GM12878 (cell line): Measurements from ENCODE around the gene MACROD2. TPM values are rescaled to one million over a fixed set of nuclear protein-coding genes. Genes with fewer than 3 reads are reported as not detected.

Source experiments
- ATAC-seq: fragments of 200-7000 bp; cut with Tn5 transposase; 3 replicates; pipeline ENCODE4 v1.9.1; 2020; ENCODE audit warnings: mild to moderate bottlenecking, moderate library complexity
- BruUV-seq: library from RNA; stranded (reverse); fragments of 400-500 nt; replicated peaks from 2 replicates; lab custom pipeline; 2021; lab: Mats Ljungman, UMichigan
- CTCF ChIA-PET: fragments of 300-600 bp; sonication (Branson Sonifier 250); formaldehyde crosslinking; extraction: SDS; loops from one replicate; lab custom pipeline; 2021; ENCODE audit warnings: inconsistent platforms; lab: Yijun Ruan, JAX
- POLR2A ChIA-PET: fragments of 350-600 bp; formaldehyde crosslinking; extraction: SDS; loops from one replicate; lab custom pipeline; 2021; ENCODE audit warnings: inconsistent platforms; lab: Charles Lee
- RAD21 ChIA-PET: fragments of 300-600 bp; sonication (Branson Sonifier 250); formaldehyde crosslinking; loops from one replicate; lab custom pipeline; 2023; ENCODE audit warnings: antibody characterized with exemption; ENCODE audit not compliant: unreplicated experiment; lab: Charles Lee
- SMC1A ChIA-PET: fragments of 300-600 bp; sonication (Branson Sonifier 250); formaldehyde crosslinking; loops from one replicate; lab custom pipeline; 2023; ENCODE audit not compliant: unreplicated experiment, uncharacterized antibody; lab: Charles Lee
- DNase-seq: peaks from one replicate; pipeline ENCODE4 v3.0.0-alpha.2; 2011; ENCODE audit warnings: low read depth, low spot score
- FAIRE-seq: peaks from 3 replicates; lab custom pipeline; 2011; peaks lifted over from hg19 to GRCh38; lab: Jason Lieb, UNC
- H2AFZ ChIP-seq: 2 replicates; pipeline ENCODE4 v1.6.0; 2011; ENCODE audit warnings: low read depth, low read length, control low read depth; ENCODE audit not compliant: control insufficient read depth
- H3K27ac ChIP-seq: 2 replicates; pipeline ENCODE4 v1.5.1; 2011; ENCODE audit warnings: control low read depth; ENCODE audit not compliant: control insufficient read depth, insufficient read depth
- H3K27me3 ChIP-seq, 2 experiments: replicated peaks in 1 of 2; 2 replicates each; pipeline versions ENCODE4 v1.6.0 to v1.6.1; 2011; ENCODE audit warnings: low read length in 1 of 2; ENCODE audit not compliant: control insufficient read depth in 2 of 2, insufficient read depth in 2 of 2
- H3K36me3 ChIP-seq, 2 experiments: 2 replicates each; pipeline ENCODE4 v1.5.1; 2011; ENCODE audit warnings: low read length in 1 of 2; ENCODE audit not compliant: control insufficient read depth in 2 of 2, insufficient read depth in 2 of 2
- H3K4me1 ChIP-seq: 2 replicates; pipeline ENCODE4 v1.6.1; 2011; ENCODE audit warnings: mild to moderate bottlenecking, low read length, moderate library complexity, mixed read lengths; ENCODE audit not compliant: control insufficient read depth, insufficient read depth
- H3K4me2 ChIP-seq: 2 replicates; pipeline ENCODE4 v1.6.0; 2011; ENCODE audit warnings: control low read depth; ENCODE audit not compliant: control insufficient read depth, insufficient read depth
- H3K4me3 ChIP-seq: fragments of 200-600 bp; sonication (generic); 2 replicates; pipeline ENCODE4 v1.5.1; 2016
- H3K79me2 ChIP-seq: 2 replicates; pipeline ENCODE4 v1.6.0; 2011; ENCODE audit warnings: low read length; ENCODE audit not compliant: control insufficient read depth, insufficient read depth
- H3K9ac ChIP-seq: 2 replicates; pipeline ENCODE4 v1.8.0; 2011; ENCODE audit warnings: low read length, control low read depth, mixed read lengths; ENCODE audit not compliant: control insufficient read depth, insufficient read depth
- H3K9me3 ChIP-seq: replicated peaks from 3 replicates; pipeline ENCODE4 v1.5.1; 2011; ENCODE audit warnings: mild to moderate bottlenecking, low read length; ENCODE audit not compliant: control insufficient read depth, insufficient read depth
- H4K20me1 ChIP-seq: 2 replicates; pipeline ENCODE4 v1.6.0; 2011; ENCODE audit not compliant: control insufficient read depth, insufficient read depth
- ASH2L ChIP-seq: fragments of 300-600, 200-600 bp; sonication (generic); IDR thresholded peaks from 2 replicates; pipeline ENCODE4 v1.6.1; 2017; ENCODE audit warnings: low read depth, mild to moderate bottlenecking, borderline replicate concordance
- ATF7 ChIP-seq: fragments of 450-650 bp; IDR thresholded peaks from 2 replicates; pipeline ENCODE4 v1.6.1; 2016; ENCODE audit warnings: low read depth, mild to moderate bottlenecking
- ETV6 ChIP-seq, 2 experiments: fragments of 450-650 bp in 1 of 2; IDR thresholded peaks in 1 of 2; conservative IDR thresholded peaks in 1 of 2; 2 replicates each; pipeline ENCODE4 v1.6.1; 2014; ENCODE audit warnings: antibody characterized with exemption in 1 of 2, borderline replicate concordance in 1 of 2, low read depth in 1 of 2, mild to moderate bottlenecking in 1 of 2, moderate library complexity in 1 of 2
- HDAC2 ChIP-seq: fragments of 200-600 bp; sonication (generic); IDR thresholded peaks from 2 replicates; pipeline ENCODE4 v1.6.1; 2017
- IKZF2 ChIP-seq, 2 experiments: fragments of 450-650 bp; IDR thresholded peaks; 2 replicates each; pipeline ENCODE4 v1.6.1; 2017; ENCODE audit warnings: mild to moderate bottlenecking in 2 of 2, moderate library complexity in 2 of 2
- MEF2A ChIP-seq: IDR thresholded peaks from 2 replicates; pipeline ENCODE4 v1.6.1; 2011; ENCODE audit warnings: low read depth, mild to moderate bottlenecking, low read length, moderate library complexity; ENCODE audit not compliant: insufficient read depth
- MTA2 ChIP-seq: fragments of 450-650 bp; IDR thresholded peaks from 2 replicates; pipeline ENCODE4 v1.6.1; 2016; ENCODE audit warnings: low read depth, mild to moderate bottlenecking, moderate library complexity
- NR2C1 ChIP-seq: fragments of 450-650 bp; IDR thresholded peaks from 2 replicates; pipeline ENCODE4 v1.6.1; 2017; ENCODE audit warnings: antibody characterized with exemption, mild to moderate bottlenecking, moderate library complexity
- NR2C2 ChIP-seq: IDR thresholded peaks from 2 replicates; pipeline ENCODE4 v1.6.1; 2011; ENCODE audit warnings: borderline replicate concordance, low read depth; ENCODE audit not compliant: control insufficient read depth, insufficient read length
- RBBP5 ChIP-seq: fragments of 200-600 bp; sonication (generic); conservative IDR thresholded peaks from 2 replicates; pipeline ENCODE4 v1.6.1; 2016
- SIX5 ChIP-seq: IDR thresholded peaks from 2 replicates; pipeline ENCODE4 v1.6.1; 2011; ENCODE audit warnings: mild to moderate bottlenecking, low read depth, low read length, moderate library complexity; ENCODE audit not compliant: severe bottlenecking
- SREBF2 ChIP-seq: IDR thresholded peaks from 2 replicates; pipeline ENCODE4 v1.6.1; 2012; ENCODE audit warnings: mild to moderate bottlenecking, low read length
- SUZ12 ChIP-seq: fragments of 200-600 bp; sonication (generic); IDR thresholded peaks from one replicate; pipeline ENCODE4 v1.6.1; 2018; ENCODE audit warnings: antibody characterized with exemption, mild to moderate bottlenecking; ENCODE audit not compliant: unreplicated experiment
- TCF12 ChIP-seq: IDR thresholded peaks from 2 replicates; pipeline ENCODE4 v1.6.1; 2011; ENCODE audit warnings: low read depth, mild to moderate bottlenecking, low read length
- TCF7 ChIP-seq: IDR thresholded peaks from 2 replicates; pipeline ENCODE4 v1.6.1; 2014; ENCODE audit warnings: antibody characterized with exemption, borderline replicate concordance
- YBX1 ChIP-seq: fragments of 450-650 bp; IDR thresholded peaks from 2 replicates; pipeline ENCODE4 v1.6.1; 2016; ENCODE audit warnings: antibody characterized with exemption
- ZNF207 ChIP-seq: fragments of 450-650 bp; IDR thresholded peaks from 2 replicates; pipeline ENCODE4 v1.6.1; 2014; ENCODE audit warnings: antibody characterized with exemption, mild to moderate bottlenecking, borderline replicate concordance
- ZNF274 ChIP-seq: IDR thresholded peaks from one replicate; pipeline ENCODE4 v1.8.0; 2011; ENCODE audit not compliant: insufficient read length, insufficient read depth
- WGBS: methylation state at CpG from one replicate; pipeline ENCODE4 v1.1.6; 2016; ENCODE audit warnings: low lambda C conversion rate; ENCODE audit not compliant: insufficient replicate concordance, insufficient coverage; ENCODE audit errors: missing lambda C conversion rate; 5-methylcytosine and 5-hydroxymethylcytosine counted together
- in situ Hi-C: fragments of 300-500 bp; cut with MboI; formaldehyde crosslinking; loops from 9 replicates; pipeline ENCODE4 v1.14.3; 2018; ENCODE audit warnings: mixed read lengths
- intact Hi-C: fragments of 100-400 bp; cut with micrococcal nuclease; formaldehyde crosslinking; loops from one replicate; pipeline ENCODE4 v1.14.2; 2022; ENCODE audit not compliant: unreplicated experiment
- polyA plus RNA-seq, 11 experiments: library from polyadenylated mRNA; depleted of rRNA in 4 of 11; unstranded in 6 of 11; stranded (reverse) in 5 of 11; fragments of >200 nt; fragmentation: Nextera tagmentation in 4 of 11; fragmentation: Illumina TruSeq in 1 of 11; extraction: Ambion mirVana in 4 of 11; extraction: Trizol in 1 of 11; gene quantifications; 1 replicate in 1 of 11; 2 replicates in 10 of 11; pipeline versions ENCODE4 v1.2.1 to v1.2.3, GENCODE V29; 2011 to 2016; ENCODE audit warnings: inconsistent platforms in 2 of 11, missing spikeins in 2 of 11, low read depth in 1 of 11
- total RNA-seq, 4 experiments: library from RNA; depleted of rRNA in 3 of 4; stranded (reverse); fragments of >200 nt in 3 of 4; fragmentation: Illumina TruSeq in 1 of 4; extraction: Trizol in 1 of 4; gene quantifications; 2 replicates each; pipeline versions ENCODE4 v1.2.1 to v1.2.3, GENCODE V29; 2013 to 2021
- TF ChIP-seq, protein P1 (sequence below): fragments of 450-650 bp; IDR thresholded peaks from 2 replicates; pipeline ENCODE4 v1.6.1; 2017; ENCODE audit warnings: low read depth, mild to moderate bottlenecking, moderate library complexity

Gene MACROD2
- total and polyA plus RNA-seq, 10 of the 15 experiments (the other 5 are each of a cell fraction or from before 2014, with no cell fraction given): 1.1 to 21.5 (median 2.2) TPM

DNA sequence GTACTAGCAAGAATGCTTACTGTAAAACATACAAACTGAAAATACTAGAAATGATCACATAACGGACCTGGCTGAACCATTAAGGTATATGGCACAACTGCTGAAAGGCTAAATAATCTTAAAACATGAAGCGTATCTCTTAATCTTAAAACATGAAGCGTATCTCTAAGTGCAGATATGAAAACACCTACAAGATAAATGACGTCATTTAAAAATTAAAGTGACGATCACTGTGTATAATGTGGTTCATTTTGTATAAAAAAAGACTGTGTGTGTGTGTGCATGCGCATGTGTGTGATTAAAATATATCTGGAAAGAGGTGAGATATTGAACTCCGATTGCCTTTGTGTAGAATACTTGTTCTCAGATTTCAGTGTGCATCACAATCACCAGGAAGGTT, 1797.5 kb downstream of the MACROD2 start:
- no peaks in the 10 kb centered on the region for H3K27me3 ChIP-seq
- no peak overlapping the region for H3K27ac ChIP-seq
- intact Hi-C loops: no loop called here
- ChIA-PET CTCF (no interaction called here), RAD21 (no interaction called here), POLR2A (no interaction called here), SMC1A (no interaction called here)
- DNase-seq (no peak), ATAC-seq (no peak), FAIRE-seq (no peak)
- H3K9me3 ChIP-seq: no peaks in the 10 kb centered on the region
- in situ Hi-C loops: no loop called here
- no TSS peak for BruUV-seq
- no peak overlapping the region for H2AFZ ChIP-seq
- no peak overlapping the region for H3K4me2 ChIP-seq
- WGBS: 79% methylated on average over 7 of the region's 7 CpGs
- H3K36me3 ChIP-seq: no peaks in the 10 kb centered on the region
- no peak overlapping the region for H3K4me3 ChIP-seq
- no peak overlapping the region for H3K9ac ChIP-seq
- H3K79me2 ChIP-seq: no peaks in the 10 kb centered on the region
- TF ChIP-seq ZNF274: no peak
- TF ChIP-seq ATF7: peak; percentile 68
- H4K20me1 ChIP-seq: no peaks in the 10 kb centered on the region
- H3K4me1 ChIP-seq: no peaks in the 10 kb centered on the region

DNA sequence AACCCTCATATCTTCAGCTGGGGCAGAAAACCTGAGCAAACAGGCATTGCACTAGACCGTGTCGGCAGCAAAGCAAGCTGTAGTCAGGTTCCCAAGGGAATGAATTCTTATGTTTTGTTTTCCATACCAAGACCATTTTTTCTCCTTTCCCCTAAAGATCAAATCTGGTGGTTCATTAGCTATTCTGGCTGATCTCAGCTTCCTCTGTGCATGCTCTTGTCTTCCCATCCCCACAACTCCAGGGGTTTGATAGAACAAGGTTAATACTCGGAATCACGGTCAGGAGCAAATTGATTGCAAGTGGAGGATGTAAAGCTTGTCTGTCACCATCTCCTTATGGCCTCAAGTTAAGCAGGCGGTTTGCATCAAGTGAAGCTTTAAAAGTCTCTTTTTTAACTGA, 1799.1 kb downstream of the MACROD2 start:
- intact Hi-C loops (no loop called here), in situ Hi-C loops (no loop called here)
- H3K4me1 ChIP-seq: no peaks in the 10 kb centered on the region
- no peaks in the 10 kb centered on the region for H3K36me3 ChIP-seq
- H3K27ac ChIP-seq: no peak overlapping the region
- TF ChIP-seq MTA2 (no peak), ETV6 (conservative IDR thresholded peaks at IDR 0.05 in 1 of 2, IDR thresholded peaks at IDR 0.05 in 1 of 2; ENCODE audit: borderline replicate concordance in 1 of 2, low read depth in 1 of 2) (no peak), ZNF207 (no peak), SUZ12 (no peak), SIX5 (no peak), MEF2A (no peak), RBBP5 (no peak), ASH2L (no peak), TCF12 (no peak), NR2C1 (no peak), TCF7 (no peak), SREBF2 (no peak), HDAC2 (no peak), NR2C2 (no peak), YBX1 (no peak), IKZF2 (IDR thresholded peaks at IDR 0.05) (no peak)
- TF ChIP-seq, protein P1, sequence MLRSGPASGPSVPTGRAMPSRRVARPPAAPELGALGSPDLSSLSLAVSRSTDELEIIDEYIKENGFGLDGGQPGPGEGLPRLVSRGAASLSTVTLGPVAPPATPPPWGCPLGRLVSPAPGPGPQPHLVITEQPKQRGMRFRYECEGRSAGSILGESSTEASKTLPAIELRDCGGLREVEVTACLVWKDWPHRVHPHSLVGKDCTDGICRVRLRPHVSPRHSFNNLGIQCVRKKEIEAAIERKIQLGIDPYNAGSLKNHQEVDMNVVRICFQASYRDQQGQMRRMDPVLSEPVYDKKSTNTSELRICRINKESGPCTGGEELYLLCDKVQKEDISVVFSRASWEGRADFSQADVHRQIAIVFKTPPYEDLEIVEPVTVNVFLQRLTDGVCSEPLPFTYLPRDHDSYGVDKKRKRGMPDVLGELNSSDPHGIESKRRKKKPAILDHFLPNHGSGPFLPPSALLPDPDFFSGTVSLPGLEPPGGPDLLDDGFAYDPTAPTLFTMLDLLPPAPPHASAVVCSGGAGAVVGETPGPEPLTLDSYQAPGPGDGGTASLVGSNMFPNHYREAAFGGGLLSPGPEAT: no peak
- DNase-seq (no peak), FAIRE-seq (no peak), ATAC-seq (no peak)
- H2AFZ ChIP-seq: no peak overlapping the region
- CTCF ChIA-PET: no interaction called here
- H3K4me2 ChIP-seq: no peak overlapping the region
- SMC1A ChIA-PET: interaction anchor here (0.9 kb wide), 1 partner anchor 12 kb away, joined by 3 read pairs; no protein-coding TSS in a partner anchor
- no peak overlapping the region for H3K4me3 ChIP-seq
- RAD21 ChIA-PET: no interaction called here
- no peaks in the 10 kb centered on the region for H4K20me1 ChIP-seq
- H3K27me3 ChIP-seq: no peaks in the 10 kb centered on the region
- POLR2A ChIA-PET: no interaction called here
- no peak overlapping the region for H3K9ac ChIP-seq
- no TSS peak for BruUV-seq
- WGBS: 34% methylated on average over 5 of the region's 5 CpGs
- H3K9me3 ChIP-seq: no peaks in the 10 kb centered on the region
- no peaks in the 10 kb centered on the region for H3K79me2 ChIP-seq
